ENCODE data around the gene TAF4B. TPM values are rescaled to one million over a fixed set of nuclear protein-coding genes. Genes with fewer than 3 reads are reported as not detected.

Gene TAF4B
- total RNA-seq, 1 donor from 2014 or later, result 3.2 TPM

- Histone ChIP-seq H3K4me2 (ENCODE audit: low read length) (no peak overlapping the region), H2AFZ (ENCODE audit: low read depth, low read length) (no peak overlapping the region), H3K36me3 (ENCODE audit: insufficient read depth, low read length) (no peaks in the 10 kb centered on the region), H3K9ac (ENCODE audit: low read length) (no peak overlapping the region), H3K4me3 (ENCODE audit: insufficient read depth, low read depth, low read length) (no peak overlapping the region), H3K27me3 (ENCODE audit: insufficient read depth, low read length) (no peaks in the 10 kb centered on the region), H4K20me1 (ENCODE audit: insufficient read depth, low read length) (no peaks in the 10 kb centered on the region), H3K4me1 (ENCODE audit: insufficient read depth, low read length) (no peaks in the 10 kb centered on the region), H3K9me3 (ENCODE audit: insufficient read depth, low read depth, low read length) (no peaks in the 10 kb centered on the region), H3K79me2 (ENCODE audit: insufficient read depth, low read length) (no peaks in the 10 kb centered on the region), H3K27ac (ENCODE audit: low read depth, low read length) (no peak overlapping the region)
- H3K27ac Mint-ChIP-seq (ENCODE audit: unreplicated experiment), result no peak overlapping the region
- H3K36me3 Mint-ChIP-seq (ENCODE audit: low read depth, unreplicated experiment), result no peaks in the 10 kb centered on the region
- TF ChIP-seq EZH2 (IDR thresholded peaks at IDR 0.05; ENCODE audit: insufficient read depth, low read length), result no peak
- TF ChIP-seq, protein P1, sequence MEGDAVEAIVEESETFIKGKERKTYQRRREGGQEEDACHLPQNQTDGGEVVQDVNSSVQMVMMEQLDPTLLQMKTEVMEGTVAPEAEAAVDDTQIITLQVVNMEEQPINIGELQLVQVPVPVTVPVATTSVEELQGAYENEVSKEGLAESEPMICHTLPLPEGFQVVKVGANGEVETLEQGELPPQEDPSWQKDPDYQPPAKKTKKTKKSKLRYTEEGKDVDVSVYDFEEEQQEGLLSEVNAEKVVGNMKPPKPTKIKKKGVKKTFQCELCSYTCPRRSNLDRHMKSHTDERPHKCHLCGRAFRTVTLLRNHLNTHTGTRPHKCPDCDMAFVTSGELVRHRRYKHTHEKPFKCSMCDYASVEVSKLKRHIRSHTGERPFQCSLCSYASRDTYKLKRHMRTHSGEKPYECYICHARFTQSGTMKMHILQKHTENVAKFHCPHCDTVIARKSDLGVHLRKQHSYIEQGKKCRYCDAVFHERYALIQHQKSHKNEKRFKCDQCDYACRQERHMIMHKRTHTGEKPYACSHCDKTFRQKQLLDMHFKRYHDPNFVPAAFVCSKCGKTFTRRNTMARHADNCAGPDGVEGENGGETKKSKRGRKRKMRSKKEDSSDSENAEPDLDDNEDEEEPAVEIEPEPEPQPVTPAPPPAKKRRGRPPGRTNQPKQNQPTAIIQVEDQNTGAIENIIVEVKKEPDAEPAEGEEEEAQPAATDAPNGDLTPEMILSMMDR (IDR thresholded peaks at IDR 0.05; ENCODE audit: insufficient read depth, low read depth, low read length), result no peak
- peaks cover 3% of the 10 kb centered on the region for H3K4me1 Mint-ChIP-seq (ENCODE audit: low read depth, unreplicated experiment)
- FAIRE-seq (no peak), DNase-seq (ENCODE audit: low read depth) (no peak)
- H3K27me3 Mint-ChIP-seq (ENCODE audit: low read depth, unreplicated experiment), result no peaks in the 10 kb centered on the region
- no peak overlapping the region for H3K4me3 Mint-ChIP-seq (ENCODE audit: unreplicated experiment)
- H3K9me3 Mint-ChIP-seq (ENCODE audit: unreplicated experiment), result no peaks in the 10 kb centered on the region
Measured at GRCh38 chr18:26335571-26336487, 109.6 kb downstream of the TAF4B start.

GRCh38 chr18:26336572-26336971, 110.3 kb downstream of the TAF4B start:
- no peaks in the 10 kb centered on the region for H3K36me3 Mint-ChIP-seq (ENCODE audit: low read depth, unreplicated experiment)
- no peak overlapping the region for H3K27ac Mint-ChIP-seq (ENCODE audit: unreplicated experiment)
- no peak overlapping the region for H3K4me3 Mint-ChIP-seq (ENCODE audit: unreplicated experiment)
- H3K27me3 ChIP-seq (ENCODE audit: insufficient read depth, low read length), result no peaks in the 10 kb centered on the region
- H3K4me1 Mint-ChIP-seq (ENCODE audit: low read depth, unreplicated experiment), result peaks cover 3% of the 10 kb centered on the region
- no peaks in the 10 kb centered on the region for H3K36me3 ChIP-seq (ENCODE audit: insufficient read depth, low read length)
- H3K4me2 ChIP-seq (ENCODE audit: low read length), result no peak overlapping the region
- no peaks in the 10 kb centered on the region for H3K4me1 ChIP-seq (ENCODE audit: insufficient read depth, low read length)
- no peak overlapping the region for H3K4me3 ChIP-seq (ENCODE audit: insufficient read depth, low read depth, low read length)
- no peaks in the 10 kb centered on the region for H3K79me2 ChIP-seq (ENCODE audit: insufficient read depth, low read length)
- H3K27ac ChIP-seq (ENCODE audit: low read depth, low read length), result no peak overlapping the region
- no peaks in the 10 kb centered on the region for H4K20me1 ChIP-seq (ENCODE audit: insufficient read depth, low read length)
- DNase-seq (ENCODE audit: low read depth) (no peak), FAIRE-seq (no peak)
- no peaks in the 10 kb centered on the region for H3K27me3 Mint-ChIP-seq (ENCODE audit: low read depth, unreplicated experiment)
- no peak overlapping the region for H2AFZ ChIP-seq (ENCODE audit: low read depth, low read length)
- no peaks in the 10 kb centered on the region for H3K9me3 Mint-ChIP-seq (ENCODE audit: unreplicated experiment)
- no peak overlapping the region for H3K9ac ChIP-seq (ENCODE audit: low read length)
- TF ChIP-seq, protein P1 (IDR thresholded peaks at IDR 0.05; ENCODE audit: insufficient read depth, low read depth, low read length), result no peak
- no peak for TF ChIP-seq EZH2 (IDR thresholded peaks at IDR 0.05; ENCODE audit: insufficient read depth, low read length)
- H3K9me3 ChIP-seq (ENCODE audit: insufficient read depth, low read depth, low read length), result no peaks in the 10 kb centered on the region

DNA sequence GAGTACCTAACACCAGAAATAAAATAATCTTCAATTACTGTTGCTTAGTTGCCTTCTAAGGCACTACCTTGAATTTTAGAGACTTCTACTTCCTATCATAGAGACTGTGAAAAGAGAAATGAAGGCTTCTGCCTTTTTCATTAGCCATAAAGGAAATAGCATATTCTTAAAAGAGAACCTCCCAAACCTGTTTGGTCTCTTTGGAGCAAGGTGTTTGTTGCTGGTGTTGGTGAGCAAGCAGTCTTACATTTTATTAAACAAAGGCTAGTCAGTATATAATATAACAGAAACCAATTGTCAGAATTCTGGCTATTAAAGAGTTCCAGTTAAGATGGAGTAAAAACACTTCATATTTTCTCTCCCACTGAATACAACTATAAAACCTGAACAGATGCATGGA, 116.4 kb downstream of the TAF4B start:
- H3K27ac Mint-ChIP-seq (ENCODE audit: unreplicated experiment), result no peak overlapping the region
- Histone ChIP-seq H3K4me1 (ENCODE audit: insufficient read depth, low read length) (no peaks in the 10 kb centered on the region), H3K4me3 (ENCODE audit: insufficient read depth, low read depth, low read length) (no peak overlapping the region), H3K79me2 (ENCODE audit: insufficient read depth, low read length) (no peaks in the 10 kb centered on the region), H2AFZ (ENCODE audit: low read depth, low read length) (no peak overlapping the region), H3K4me2 (ENCODE audit: low read length) (no peak overlapping the region), H3K9me3 (ENCODE audit: insufficient read depth, low read depth, low read length) (no peaks in the 10 kb centered on the region), H3K27ac (ENCODE audit: low read depth, low read length) (no peak overlapping the region), H3K9ac (ENCODE audit: low read length) (no peak overlapping the region), H4K20me1 (ENCODE audit: insufficient read depth, low read length) (no peaks in the 10 kb centered on the region), H3K27me3 (ENCODE audit: insufficient read depth, low read length) (no peaks in the 10 kb centered on the region), H3K36me3 (ENCODE audit: insufficient read depth, low read length) (no peaks in the 10 kb centered on the region)
- DNase-seq (ENCODE audit: low read depth), result no peak
- H3K4me3 Mint-ChIP-seq (ENCODE audit: unreplicated experiment), result no peak overlapping the region
- H3K9me3 Mint-ChIP-seq (ENCODE audit: unreplicated experiment), result peaks cover 19% of the 10 kb centered on the region
- peaks cover 3% of the 10 kb centered on the region for H3K4me1 Mint-ChIP-seq (ENCODE audit: low read depth, unreplicated experiment)
- TF ChIP-seq EZH2 (IDR thresholded peaks at IDR 0.05; ENCODE audit: insufficient read depth, low read length), result no peak
- TF ChIP-seq, protein P1 (IDR thresholded peaks at IDR 0.05; ENCODE audit: insufficient read depth, low read depth, low read length), result no peak
- FAIRE-seq, result no peak
- peaks cover 14% of the 10 kb centered on the region for H3K36me3 Mint-ChIP-seq (ENCODE audit: low read depth, unreplicated experiment)
- H3K27me3 Mint-ChIP-seq (ENCODE audit: low read depth, unreplicated experiment), result no peaks in the 10 kb centered on the region
